Adipose tissue (tissue), 3 donors: ENCODE measurements around the gene EIF5A. TPM values are rescaled to one million over a fixed set of nuclear protein-coding genes. Genes with fewer than 3 reads are reported as not detected.

Experiments
- H3K27ac ChIP-seq: one replicate; pipeline ENCODE4 v1.5.1; 2013; ENCODE audit warnings: low read depth, low read length
- WGBS, 3 donors: extraction: QIAGEN DNeasy Blood & Tissue Kit; methylation state at CpG; one replicate each; pipeline ENCODE4 v1.1.7; 2013; 5-methylcytosine and 5-hydroxymethylcytosine counted together
- polyA plus RNA-seq, 3 donors: library from polyadenylated mRNA; stranded (reverse); fragments of 200-250 nt; gene quantifications; one replicate each; pipeline ENCODE4 v1.2.3, GENCODE V29; 2013
- donor health status: healthy with polysubstance abuse.
- donor health status: Bipolar disorder and iron deficiency.
- donor health status: healthy.

Gene EIF5A
- polyA plus RNA-seq: 100 to 1,000 TPM; 204 to 587 (median 428) TPM

DNA sequence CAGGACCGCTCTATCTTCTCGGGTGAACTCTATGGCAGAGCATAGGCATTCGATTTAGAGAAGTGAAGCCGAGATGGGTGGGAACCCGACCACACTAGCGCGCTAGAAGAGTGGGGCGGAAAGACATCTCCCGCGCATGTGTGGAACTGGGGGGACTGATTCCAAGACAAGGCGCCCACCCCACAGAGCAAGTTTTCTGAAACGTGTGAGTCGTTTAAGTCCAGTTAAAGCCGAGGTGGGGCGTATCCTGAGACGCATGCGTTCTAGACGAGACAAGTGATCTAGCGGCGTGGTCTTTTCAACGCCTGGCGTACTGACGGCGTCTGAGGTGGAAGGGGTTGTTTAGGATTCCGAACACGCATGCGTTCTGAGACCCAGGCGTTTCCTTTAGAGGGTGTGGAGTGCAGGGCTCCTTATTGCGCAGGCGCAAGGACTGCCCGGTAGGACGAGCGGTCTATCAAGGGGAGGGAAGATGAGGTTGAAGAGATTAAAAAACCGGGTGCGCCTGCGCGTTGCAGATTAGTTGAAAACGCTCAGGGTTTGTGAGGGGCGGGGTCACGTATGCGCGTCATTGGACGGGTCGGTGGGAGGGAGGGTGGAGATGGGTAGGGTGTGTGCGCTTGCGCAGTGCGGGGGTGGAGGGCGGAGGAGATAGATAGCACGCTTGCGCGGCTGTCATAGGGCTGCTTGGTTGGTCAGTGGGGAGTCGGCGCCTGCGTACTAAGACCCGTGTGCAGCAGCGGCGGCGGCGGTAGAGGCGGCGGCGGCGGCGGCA lies at the start of gene EIF5A:
EIF5A (plus strand) TSS at position 718 of the 775 bp plus-strand sequence. CDS start 2,008 bp downstream, outside the sequence.
- 0 to 1% (median 1%) methylated on average over 64 of the region's 64 CpGs for WGBS, 3 donors
- H3K27ac ChIP-seq: peak within 1 kb of the TSS; percentile 82

DNA sequence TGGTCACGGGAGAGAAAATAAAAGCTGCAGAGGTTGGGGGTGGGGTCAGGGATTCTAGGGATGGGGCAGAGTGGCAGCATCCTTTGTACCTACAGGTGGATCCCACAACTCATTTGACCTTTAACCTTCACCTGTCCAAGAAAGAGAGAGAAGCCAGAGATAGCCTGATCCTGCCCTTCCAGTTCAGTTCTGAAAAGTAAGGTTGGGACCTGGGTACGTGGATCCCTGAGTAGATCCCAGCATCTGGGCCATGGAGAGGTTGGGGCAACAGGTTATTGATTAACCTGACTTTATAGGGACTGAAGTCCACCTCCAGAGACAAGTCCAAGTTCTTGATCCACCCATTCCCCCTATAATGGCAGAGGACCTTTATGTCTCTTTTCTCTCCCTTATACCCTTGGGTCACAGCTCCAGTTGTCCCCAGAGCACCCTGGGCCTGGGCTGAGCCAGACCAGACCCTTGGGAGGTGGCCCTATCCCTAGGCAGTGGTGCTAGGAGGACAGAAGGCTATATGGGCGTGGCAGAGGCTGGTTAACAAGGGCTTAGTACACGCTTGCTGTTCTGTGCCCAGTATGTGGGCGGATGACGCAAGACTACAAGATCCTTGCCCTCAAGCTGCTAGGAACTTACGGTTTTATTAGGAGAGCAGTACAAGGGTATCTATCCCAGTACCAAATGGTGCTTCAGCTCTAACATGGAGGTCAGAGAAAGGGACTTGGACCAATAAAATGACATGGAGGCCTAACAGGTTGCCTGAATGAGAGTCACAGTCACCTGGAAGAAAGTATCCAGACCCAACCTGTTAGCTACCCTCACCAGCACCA lies 48.5 kb upstream of the EIF5A start:
- no peak overlapping the region for H3K27ac ChIP-seq
- 67 to 77% (median 75%) methylated on average over 7 of the region's 7 CpGs for WGBS, 3 donors

DNA sequence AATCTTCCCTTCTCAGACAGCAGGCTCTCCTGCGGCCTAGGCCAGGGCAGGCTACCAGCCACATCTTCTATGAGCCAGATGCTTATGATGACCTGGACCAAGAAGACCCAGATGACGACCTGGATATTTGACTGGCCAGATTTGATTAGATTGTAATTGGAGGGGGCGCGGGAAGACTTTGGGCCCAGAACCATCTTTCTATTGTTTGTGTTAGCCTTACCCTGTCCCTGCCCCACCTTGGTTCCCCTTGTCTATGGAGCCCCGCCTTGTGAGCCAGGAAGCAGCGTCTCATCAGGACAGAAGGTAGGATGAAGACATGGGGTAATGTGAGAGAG lies 47.9 kb upstream of the EIF5A start:
- WGBS, 3 donors: 87 to 97% (median 96%) methylated on average over 6 of the region's 6 CpGs

DNA sequence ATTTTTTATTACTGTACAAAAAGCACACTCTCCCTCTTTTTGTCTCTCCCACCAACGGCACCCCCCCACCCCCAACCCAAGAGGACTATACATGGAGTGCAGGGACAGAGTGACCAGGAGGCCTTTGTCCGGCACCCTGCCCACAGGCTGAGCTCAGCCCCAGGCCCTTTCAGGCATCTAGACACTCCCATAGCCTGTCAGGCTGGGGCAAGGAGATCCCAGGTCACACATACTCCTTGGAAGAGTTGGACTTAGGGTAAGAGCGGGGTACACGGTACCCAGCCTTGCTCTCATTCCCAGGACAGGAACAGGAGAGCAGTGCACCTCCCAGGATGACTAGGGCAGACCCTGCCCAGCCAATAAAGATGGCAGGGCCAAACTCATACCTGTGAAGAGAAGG lies 47.3 kb upstream of the EIF5A start:
- no peak overlapping the region for H3K27ac ChIP-seq
- WGBS, 3 donors: 69 to 92% (median 80%) methylated on average over 4 of the region's 4 CpGs

More for the DNA sequence above, 47.9 kb upstream of the EIF5A start:
- H3K27ac ChIP-seq: no peak overlapping the region

DNA sequence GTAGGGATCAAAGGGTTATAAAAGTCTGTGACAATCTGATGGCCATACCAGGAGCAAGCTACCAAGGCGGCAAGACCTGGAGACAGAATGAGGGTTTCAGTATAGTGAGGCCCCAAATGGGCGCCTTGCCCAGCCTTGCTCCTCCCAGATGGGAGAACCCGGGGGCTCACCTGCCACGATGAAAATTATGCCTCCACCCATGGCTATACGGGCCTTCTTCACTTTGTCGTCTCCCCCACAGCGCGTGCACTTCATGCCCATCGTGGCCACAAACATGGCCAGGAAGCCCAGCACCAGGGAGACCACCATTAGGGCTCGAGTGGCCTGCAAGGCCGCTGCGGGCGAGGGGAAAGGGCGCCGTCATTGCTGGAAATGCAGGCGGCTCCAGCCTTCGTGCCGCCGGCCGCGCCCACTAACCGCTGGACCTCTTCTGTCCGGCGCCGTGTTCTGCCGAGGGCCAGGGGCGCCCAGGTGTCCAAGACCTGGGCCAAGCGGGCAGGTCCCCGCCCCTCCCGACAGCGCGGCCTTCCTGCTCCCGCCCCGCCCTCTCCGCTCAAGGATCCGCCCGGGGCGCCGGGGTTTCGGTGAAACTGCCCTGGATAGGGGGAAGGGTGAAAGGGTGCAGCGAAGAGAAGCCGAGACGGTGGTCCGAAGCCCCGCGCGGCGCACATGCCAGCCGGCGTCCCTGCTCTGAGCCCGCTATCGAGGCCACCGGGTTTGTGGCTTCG lies 46.6 kb upstream of the EIF5A start:
- WGBS, 3 donors: 4 to 11% (median 5%) methylated on average over 52 to 54 of the region's 54 CpGs
- no peak overlapping the region for H3K27ac ChIP-seq

DNA sequence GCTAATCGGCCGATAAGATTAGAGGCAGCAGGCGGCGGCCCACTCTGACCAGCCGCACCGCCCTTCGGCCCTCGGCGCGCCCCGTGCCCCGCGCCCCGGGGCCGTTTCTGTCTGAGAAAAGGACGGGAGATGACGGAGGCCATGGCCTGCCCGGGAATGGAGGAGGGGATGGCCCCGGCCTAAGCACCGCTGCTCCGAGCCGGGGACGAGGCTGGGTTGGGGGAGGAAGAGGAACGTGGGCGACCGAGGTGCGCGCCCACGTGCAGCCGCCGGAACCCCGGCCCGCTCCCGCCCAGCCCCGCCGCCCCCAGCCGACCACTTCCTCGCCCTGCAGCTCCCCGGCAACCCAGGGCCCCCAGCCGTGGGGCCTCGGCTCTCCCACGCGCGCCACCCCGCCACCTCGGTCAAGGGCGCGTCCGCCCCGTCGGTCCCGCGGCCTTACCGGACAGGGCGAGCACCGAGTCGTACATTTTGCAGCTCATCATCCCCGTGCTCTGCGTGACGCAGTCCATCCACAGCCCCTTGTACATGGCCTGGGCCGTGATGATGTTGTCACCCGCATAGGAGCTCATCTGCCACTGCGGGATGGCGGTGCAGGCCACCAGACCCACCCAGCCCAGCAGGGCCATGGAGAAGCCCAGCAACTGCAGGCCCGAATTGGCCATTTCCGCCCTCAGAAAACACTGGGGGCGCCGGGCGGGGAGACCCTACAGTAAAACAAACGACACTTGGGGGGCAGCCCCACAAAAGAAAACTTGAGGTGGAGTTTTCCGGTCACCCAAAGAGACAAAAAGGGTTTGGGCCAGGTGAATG lies 45.8 kb upstream of the EIF5A start:
- WGBS, 3 donors: 4 to 12% (median 11%) methylated on average over 57 to 71 of the region's 71 CpGs
- H3K27ac ChIP-seq: no peak overlapping the region

DNA sequence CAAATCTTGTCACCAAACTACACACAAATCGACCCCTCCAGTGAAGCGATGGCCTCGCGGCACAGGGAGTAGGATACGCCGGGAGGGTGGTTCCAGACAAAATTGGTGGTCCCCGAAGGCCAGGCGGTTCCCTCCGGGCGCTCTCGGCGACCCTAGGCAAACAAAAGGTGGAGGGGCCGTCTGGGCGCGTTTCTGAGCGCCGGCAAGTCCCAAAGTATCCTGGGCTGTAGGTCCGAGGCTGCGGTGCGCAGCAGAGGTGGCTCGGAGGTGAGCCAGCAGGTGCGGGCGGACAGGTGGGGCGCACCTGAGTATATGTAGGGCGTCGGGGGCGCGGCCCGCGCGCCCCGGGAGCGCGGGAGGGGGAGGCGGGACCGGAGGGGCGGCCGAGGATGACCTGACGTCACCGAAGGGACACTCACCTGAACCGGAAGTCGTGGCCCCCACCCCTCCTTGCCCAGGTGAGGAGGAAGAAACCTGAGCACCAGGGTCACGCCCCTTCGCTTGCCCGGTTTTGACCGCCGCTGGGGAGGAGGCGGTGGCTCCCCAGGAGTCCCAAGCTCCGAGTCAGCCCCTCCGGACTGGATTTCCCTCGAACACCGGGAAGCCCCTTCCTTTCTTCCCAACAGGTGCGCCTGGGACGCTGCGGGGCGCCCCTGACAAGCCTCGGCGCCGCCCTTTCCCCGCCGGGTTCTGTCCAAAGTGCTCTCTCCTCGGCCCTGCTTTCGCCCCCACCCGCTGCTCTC lies 45.1 kb upstream of the EIF5A start, which contains the start of gene CLDN7:
CLDN7 (minus strand) TSS at position 287 of the 743 bp plus-strand sequence. CDS start 435 bp downstream, outside the sequence.
- no peak within 1 kb of the TSS for H3K27ac ChIP-seq
- 4 to 10% (median 8%) methylated on average over 60 to 64 of the region's 64 CpGs for WGBS, 3 donors

DNA sequence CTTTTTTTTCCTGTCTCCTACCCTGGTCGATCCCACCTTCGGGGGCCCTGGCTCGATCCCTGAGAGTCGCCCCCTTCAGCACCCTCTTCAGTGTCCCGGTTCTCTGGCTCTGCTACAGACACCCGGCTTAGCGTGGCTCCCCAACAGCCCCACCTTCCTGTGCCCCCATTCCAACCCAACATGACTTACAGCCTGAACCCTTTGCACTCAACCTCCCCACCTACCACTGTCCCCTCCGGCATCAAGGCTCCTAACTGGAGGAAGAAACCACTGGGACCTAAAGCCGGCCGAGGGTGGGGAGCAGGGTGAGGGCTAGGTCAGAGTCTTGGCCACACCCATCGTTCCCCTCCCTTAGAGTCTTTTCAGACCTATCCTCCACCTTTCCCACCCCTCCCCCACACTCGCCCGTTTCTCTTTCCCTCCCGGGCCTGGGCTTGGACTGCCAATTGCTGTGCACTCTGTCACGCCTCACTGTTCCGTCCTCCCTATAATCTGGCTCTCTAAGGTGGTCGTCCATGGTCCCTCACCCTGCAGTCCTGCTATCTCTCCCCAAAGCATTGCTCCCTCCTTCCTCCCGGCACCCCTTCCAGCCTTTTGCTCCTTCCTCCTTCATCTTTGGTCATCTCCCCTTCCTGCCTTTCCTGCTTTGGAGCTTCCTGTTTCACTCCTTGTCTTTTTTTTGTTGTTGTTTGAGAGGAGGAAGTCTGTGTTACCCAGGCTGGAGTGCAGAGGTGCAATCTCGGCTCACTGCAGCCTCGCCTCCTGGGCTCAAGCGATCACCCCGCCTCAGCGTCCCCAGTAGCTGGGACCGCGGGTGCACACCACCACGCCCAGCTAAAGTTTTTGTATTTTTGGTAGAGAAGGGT lies 44.3 kb upstream of the EIF5A start:
- 6 to 11% (median 11%) methylated on average over 26 of the region's 26 CpGs for WGBS, 3 donors
- H3K27ac ChIP-seq: no peak overlapping the region

DNA sequence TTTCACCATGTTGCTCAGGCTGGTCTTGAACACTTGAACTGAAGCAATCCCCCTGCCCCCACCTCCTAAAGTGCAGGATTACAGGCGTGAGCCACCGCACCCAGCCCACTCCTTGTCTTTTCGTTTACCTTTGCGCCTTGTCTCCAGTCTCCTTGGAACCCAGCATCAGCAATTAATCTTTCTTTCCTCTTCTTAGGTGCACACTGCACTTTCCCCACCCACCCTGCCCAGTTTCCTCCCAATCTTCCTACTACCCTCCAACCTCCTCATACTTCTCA lies 43.7 kb upstream of the EIF5A start:
- no peak overlapping the region for H3K27ac ChIP-seq
- WGBS, 3 donors: 47 to 49% (median 49%) methylated on average over 4 of the region's 4 CpGs

DNA sequence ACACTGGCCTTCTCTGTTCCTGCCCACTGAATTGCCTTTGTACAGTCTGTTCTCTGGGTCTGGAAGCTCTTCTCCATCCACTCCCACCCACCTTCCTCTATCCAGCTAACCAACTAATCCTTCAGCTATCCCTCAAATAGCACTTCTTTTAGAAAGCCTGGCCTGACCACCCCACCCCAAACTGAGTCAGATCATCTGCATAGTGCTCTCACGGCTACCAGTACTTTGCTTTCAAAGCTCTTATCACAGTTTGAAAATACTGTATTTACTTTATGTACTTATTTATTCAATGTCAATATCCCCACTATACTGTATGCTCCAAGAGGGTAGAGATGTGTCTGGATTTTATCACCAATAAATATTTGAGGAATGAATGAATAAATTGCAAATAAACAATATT lies 40.6 kb upstream of the EIF5A start:
- 25 to 85% (median 71%) methylated on average over 1 of the region's 1 CpG for WGBS, 3 donors
- H3K27ac ChIP-seq: no peak overlapping the region

DNA sequence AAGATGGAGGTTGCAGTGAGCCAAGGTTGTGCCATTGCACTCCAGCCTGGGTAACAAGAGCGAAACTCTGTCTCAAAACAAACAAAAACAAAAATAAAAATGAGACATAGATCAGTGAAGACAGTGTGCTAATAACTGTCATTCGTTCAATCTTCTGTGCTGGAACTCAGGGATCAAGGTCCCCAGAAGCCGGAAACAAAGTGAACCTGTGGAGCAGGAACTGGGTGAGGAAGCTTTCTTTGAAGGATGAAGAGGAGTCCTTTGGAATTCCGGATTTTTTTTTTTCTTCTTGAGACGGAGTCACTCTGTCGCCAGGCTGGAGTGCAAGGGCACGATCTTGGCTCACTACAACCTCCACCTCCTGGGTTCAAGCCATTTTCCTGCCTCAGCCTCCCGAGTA lies 28.0 kb upstream of the EIF5A start:
- WGBS, 3 donors: 80 to 90% (median 90%) methylated on average over 8 of the region's 8 CpGs
- H3K27ac ChIP-seq: no peak overlapping the region

DNA sequence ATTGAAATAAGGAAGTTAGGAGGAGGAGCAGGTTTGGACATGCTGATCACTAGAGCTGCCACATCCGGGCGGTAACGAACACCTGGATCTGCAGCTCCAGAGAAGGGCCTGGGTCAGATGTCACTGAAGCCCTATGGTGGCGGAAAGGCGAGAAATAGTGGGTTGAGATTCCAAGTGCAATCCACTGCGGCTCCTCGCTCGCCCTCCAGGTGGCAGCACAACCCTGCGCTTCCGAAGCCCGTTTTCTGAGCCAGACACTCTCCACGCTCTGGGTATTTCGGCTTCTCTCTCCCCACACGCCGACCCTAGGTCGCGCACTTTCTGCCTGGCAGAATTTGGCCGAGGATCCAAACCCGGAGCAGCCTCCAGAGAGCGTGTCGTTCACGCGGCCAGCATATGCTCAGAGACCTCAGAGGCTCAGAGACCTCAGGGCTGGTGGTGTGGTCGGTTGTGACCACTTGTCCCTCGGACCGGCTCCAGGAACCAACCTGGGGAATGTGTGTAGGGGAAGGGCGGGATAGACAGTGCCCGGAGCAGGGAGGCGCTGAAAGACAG lies 26.8 kb upstream of the EIF5A start:
- peak overlapping the region; percentile 21 for H3K27ac ChIP-seq
- 0 to 1% (median 1%) methylated on average over 29 of the region's 29 CpGs for WGBS, 3 donors

DNA sequence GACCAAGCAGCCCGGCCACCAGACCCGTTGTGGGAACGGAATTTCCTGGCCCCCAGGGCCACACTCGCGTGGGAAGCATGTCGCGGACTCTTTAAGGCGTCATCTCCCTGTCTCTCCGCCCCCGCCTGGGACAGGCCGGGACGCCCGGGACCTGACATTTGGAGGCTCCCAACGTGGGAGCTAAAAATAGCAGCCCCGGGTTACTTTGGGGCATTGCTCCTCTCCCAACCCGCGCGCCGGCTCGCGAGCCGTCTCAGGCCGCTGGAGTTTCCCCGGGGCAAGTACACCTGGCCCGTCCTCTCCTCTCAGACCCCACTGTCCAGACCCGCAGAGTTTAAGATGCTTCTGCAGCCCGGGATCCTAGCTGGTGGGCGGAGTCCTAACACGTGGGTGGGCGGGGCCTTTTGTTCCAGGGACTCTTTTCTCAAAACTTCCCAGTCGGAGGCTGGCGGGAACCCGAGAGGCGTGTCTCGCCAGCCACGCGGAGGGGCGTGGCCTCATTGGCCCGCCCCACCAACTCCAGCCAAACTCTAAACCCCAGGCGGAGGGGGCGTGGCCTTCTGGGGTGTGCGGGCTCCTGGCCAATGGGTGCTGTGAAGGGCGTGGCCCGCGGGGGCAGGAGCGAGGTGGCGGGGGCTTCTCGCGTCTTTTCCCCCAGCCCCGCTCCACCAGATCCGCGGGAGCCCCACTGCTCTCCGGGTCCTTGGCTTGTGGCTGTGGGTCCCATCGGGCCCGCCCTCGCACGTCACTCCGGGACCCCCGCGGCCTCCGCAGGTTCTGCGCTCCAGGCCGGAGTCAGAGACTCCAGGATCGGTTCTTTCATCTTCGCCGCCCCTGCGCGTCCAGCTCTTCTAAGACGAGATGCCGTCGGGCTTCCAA lies 26.1 kb upstream of the EIF5A start, which contains the start of gene SLC2A4:
SLC2A4 (plus strand) TSS at position 645 of the 879 bp plus-strand sequence; CDS start at position 862, 217 bp downstream.
- peak within 1 kb of the TSS; percentile 21 for H3K27ac ChIP-seq
- WGBS, 3 donors: 0 to 1% (median 0%) methylated on average over 67 to 71 of the region's 71 CpGs

DNA sequence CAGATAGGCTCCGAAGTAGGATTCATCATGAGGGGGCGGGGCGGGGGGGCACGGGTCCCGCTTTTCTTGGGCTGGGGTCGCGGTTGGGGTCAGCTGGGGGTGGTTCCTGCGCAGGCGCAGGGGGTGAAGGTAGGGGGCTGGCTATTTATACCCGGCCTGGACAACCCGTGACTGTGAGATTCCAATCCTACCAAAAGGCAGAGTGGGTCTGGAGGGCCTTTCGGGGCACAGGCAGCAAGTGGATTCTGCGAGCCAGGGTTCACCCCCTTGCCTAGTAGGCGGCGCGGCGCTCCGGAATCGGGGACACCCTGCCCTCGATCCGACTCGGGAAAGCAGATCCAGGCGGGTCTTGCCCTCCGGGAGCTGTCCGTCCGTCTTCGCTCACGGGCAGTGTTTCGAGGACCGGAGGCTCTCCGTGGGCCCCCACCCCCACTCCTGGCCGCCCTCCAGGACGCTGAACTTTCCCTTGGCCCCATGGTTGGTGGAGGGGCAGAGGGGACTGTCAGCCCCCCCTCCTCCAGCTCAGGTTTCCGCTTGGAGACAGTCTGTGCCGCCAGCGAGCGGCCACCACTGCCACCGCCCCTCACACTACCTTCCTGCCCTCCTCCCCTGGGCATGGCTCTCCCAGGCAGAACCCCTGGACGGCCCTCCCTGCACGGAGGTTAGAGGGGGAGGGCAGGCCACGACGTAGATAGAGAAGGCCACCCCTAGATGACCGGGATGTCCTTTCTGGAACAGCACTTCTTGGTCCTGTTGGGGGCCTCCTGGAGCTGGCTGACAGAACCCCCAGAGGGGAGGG lies 25.3 kb upstream of the EIF5A start:
- no peak overlapping the region for H3K27ac ChIP-seq
- WGBS, 3 donors: 3 to 5% (median 5%) methylated on average over 41 to 43 of the region's 43 CpGs
